Left lung (tissue), 10 donors: ENCODE results near the gene PBX1. TPM values are rescaled to one million over a fixed set of nuclear protein-coding genes. Genes with fewer than 3 reads are reported as not detected.

Experiments used
- ATAC-seq: fragments of 200-7000 bp; cut with Tn5 transposase; one replicate; pipeline ENCODE4 v1.9.1; 2020; ENCODE audit warnings: moderate library complexity
- DNase-seq, 4 donors: peaks; one replicate each; pipeline ENCODE4 v3.0.0-alpha.2; 2013 to 2020
- H3K27ac ChIP-seq, 2 donors: fragments of 200-600 bp; sonication (generic) in 1 of 2; one replicate each; pipeline versions ENCODE4 v1.5.0 to v1.8.0; 2020 to 2021
- H3K27me3 ChIP-seq, 2 donors: fragments of 200-600 bp; sonication (generic) in 1 of 2; one replicate each; pipeline versions ENCODE4 v1.5.0 to v1.8.0; 2020 to 2021
- H3K36me3 ChIP-seq, 2 donors: fragments of 200-600 bp; sonication (generic) in 1 of 2; one replicate each; pipeline versions ENCODE4 v1.5.0 to v1.8.0; 2020 to 2021
- H3K4me1 ChIP-seq, 2 donors: fragments of 200-600 bp; one replicate each; pipeline ENCODE4 v1.8.0; 2021
- H3K4me3 ChIP-seq, 2 donors: fragments of 200-600 bp; sonication (generic) in 1 of 2; one replicate each; pipeline versions ENCODE4 v1.5.0 to v1.8.0; 2020 to 2021; ENCODE audit warnings: mild to moderate bottlenecking in 1 of 2
- H3K9me3 ChIP-seq, 2 donors: fragments of 200-600 bp; sonication (generic) in 1 of 2; one replicate each; pipeline versions ENCODE4 v1.5.0 to v1.8.0; 2020 to 2021
- CTCF ChIP-seq, 2 donors: fragments of 200-600 bp; sonication (generic) in 1 of 2; IDR thresholded peaks; one replicate each; pipeline versions ENCODE4 v1.5.0 to v1.8.0; 2021; ENCODE audit warnings: antibody characterized with exemption in 2 of 2
- intact Hi-C, 2 donors: fragments of 100-400 bp; cut with DNase I; formaldehyde crosslinking; loops; one replicate each; pipeline versions ENCODE4 v1.11.2 to v1.14.2; 2022
- polyA plus RNA-seq, 6 donors: library from polyadenylated mRNA; unstranded; fragments of 120-200 nt; gene quantifications; one replicate each; pipeline ENCODE4 v1.2.1, GENCODE V29; 2013; ENCODE audit not compliant: insufficient read length in 6 of 6
- total RNA-seq, 2 donors: library from RNA; stranded (reverse); fragmentation: NEBNext Ultra II Directional; extraction: Animal tissue kit (Norgen Biotek cat#: 25700); gene quantifications; one replicate each; pipeline ENCODE4 v1.2.1, GENCODE V29; 2021
- donor health status: DM: no; HTN: yes; CAD: no.
- donor health status: DM: no; HTN: no; CAD: no.

The PBX1 gene
- total and polyA plus RNA-seq, 8 donors, result 44.5 to 133 (median 127) TPM

DNA sequence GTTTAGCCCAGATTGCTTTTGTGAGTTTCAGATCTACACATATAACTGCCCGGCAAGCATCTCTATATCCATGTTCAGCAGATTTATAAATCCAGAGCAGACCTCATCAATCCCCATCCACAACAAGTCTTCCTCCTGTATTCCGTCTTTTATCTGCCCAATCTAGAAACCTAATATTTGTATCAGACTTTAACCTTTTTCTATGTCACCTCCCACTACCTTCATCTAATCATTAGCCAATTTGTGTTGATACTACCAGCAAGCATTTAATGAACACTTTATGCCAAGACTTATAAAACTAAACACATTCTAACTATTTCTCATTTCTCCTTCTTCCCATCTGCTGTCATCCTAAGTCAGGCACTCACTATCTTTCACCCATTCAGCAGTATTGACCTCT is 135.5 kb downstream of the PBX1 start:
- no peak overlapping the region for H3K4me3 ChIP-seq
- H3K4me1 ChIP-seq, result no peaks in the 10 kb centered on the region
- H3K9me3 ChIP-seq, result no peaks in the 10 kb centered on the region
- no peak for TF ChIP-seq CTCF (IDR thresholded peaks at IDR 0.05)
- DNase-seq (no peak), ATAC-seq (no peak)
- H3K27me3 ChIP-seq, result no peaks in the 10 kb centered on the region
- no peak overlapping the region for H3K27ac ChIP-seq
- intact Hi-C loops, result no loop called here
- H3K36me3 ChIP-seq, result no peaks in the 10 kb centered on the region

- Histone ChIP-seq H3K4me3 (no peak overlapping the region), H3K27me3 (no peaks in the 10 kb centered on the region), H3K27ac (no peak overlapping the region), H3K4me1 (no peaks in the 10 kb centered on the region), H3K9me3 (no peaks in the 10 kb centered on the region), H3K36me3 (no peaks in the 10 kb centered on the region)
- DNase-seq (no peak), ATAC-seq (no peak)
- intact Hi-C loops, result no loop called here
- TF ChIP-seq CTCF (IDR thresholded peaks at IDR 0.05), result no peak
These were observed 137.1 kb downstream of the PBX1 start for GRCh38 chr1:164695956-164696665.

- TF ChIP-seq CTCF (IDR thresholded peaks at IDR 0.05), result no peak
- Histone ChIP-seq H3K4me3 (no peak overlapping the region), H3K27ac (no peak overlapping the region), H3K27me3 (no peaks in the 10 kb centered on the region), H3K36me3 (no peaks in the 10 kb centered on the region), H3K4me1 (no peaks in the 10 kb centered on the region), H3K9me3 (no peaks in the 10 kb centered on the region)
- no peak for ATAC-seq
- intact Hi-C loops, result no loop called here
- peak in 1 of 4 donors; percentile 24 for DNase-seq
These were observed 141.0 kb downstream of the PBX1 start for GRCh38 chr1:164699815-164700491.

GRCh38 chr1:164700683-164701082 is 141.7 kb downstream of the PBX1 start:
- TF ChIP-seq CTCF (IDR thresholded peaks at IDR 0.05), result no peak
- no peaks in the 10 kb centered on the region for H3K4me1 ChIP-seq
- no peak for ATAC-seq
- no peaks in the 10 kb centered on the region for H3K27me3 ChIP-seq
- no peak for DNase-seq
- no peaks in the 10 kb centered on the region for H3K36me3 ChIP-seq
- no peak overlapping the region for H3K27ac ChIP-seq
- intact Hi-C loops, result no loop called here
- H3K9me3 ChIP-seq, result no peaks in the 10 kb centered on the region
- no peak overlapping the region for H3K4me3 ChIP-seq

DNA sequence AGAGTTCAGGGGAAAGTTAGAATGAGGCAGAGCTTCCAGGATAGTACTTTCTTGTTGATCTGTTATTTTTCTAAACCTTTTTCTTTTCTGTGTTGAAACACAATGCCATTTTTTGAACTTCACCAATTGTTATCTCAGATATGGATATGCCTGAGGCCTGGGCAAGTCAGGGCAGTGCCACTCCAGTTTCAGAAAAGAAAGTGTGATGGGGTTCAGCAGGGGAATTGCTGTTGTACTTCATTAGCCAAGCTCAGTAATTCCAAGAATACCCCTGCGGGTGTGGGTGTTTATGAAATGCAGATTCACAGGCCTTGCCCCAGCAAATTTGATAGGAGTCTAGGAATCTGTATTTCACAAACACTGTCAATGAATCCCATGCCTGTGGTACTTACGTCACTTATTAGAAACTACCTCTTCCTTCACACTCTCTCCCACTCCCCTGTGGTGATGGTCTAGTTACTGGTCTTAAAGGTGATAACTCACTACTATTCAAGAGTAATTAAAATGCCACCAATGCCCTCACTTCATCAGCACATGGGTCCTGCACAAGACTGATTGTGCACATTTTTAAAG is 142.3 kb downstream of the PBX1 start:
- Histone ChIP-seq H3K9me3 (no peaks in the 10 kb centered on the region), H3K27ac (no peak overlapping the region), H3K4me1 (peaks cover 0 to 4% of the 10 kb centered on the region in 2 donors), H3K4me3 (no peak overlapping the region), H3K36me3 (no peaks in the 10 kb centered on the region), H3K27me3 (no peaks in the 10 kb centered on the region)
- DNase-seq (no peak), ATAC-seq (no peak)
- intact Hi-C loops, result no loop called here
- TF ChIP-seq CTCF (IDR thresholded peaks at IDR 0.05), result no peak
